SK-N-DZ (cell line): ENCODE data around the gene TLR6.
A peak's percentile ranks its signal among the peaks of the same experiment; 100 is the strongest.

Source experiments
- DNase-seq: peaks from one replicate; pipeline ENCODE4 v3.0.0-alpha.2; 2015; ENCODE audit warnings: low spot score

The TLR6 gene

GRCh38 chr4:38868059-38868960, 11.7 kb upstream of the TLR6 start:
- DNase-seq: peak; percentile 39

GRCh38 chr4:38867478-38868058, 11.0 kb upstream of the TLR6 start, which contains the start of gene FAM114A1:
Gene FAM114A1 (plus strand): TSS chr4:38867806. CDS start chr4:38878079, 10,273 bp downstream.
- DNase-seq: peak; percentile 28

GRCh38 chr4:38866973-38867477, 10.4 kb upstream of the TLR6 start:
- no peak for DNase-seq

- DNase-seq: no peak
Measured at GRCh38 chr4:38865445-38865844, 8.8 kb upstream of the TLR6 start.

GRCh38 chr4:38861791-38862190, 5.2 kb upstream of the TLR6 start:
- no peak for DNase-seq

- no peak for DNase-seq
Measured at GRCh38 chr4:38860788-38861424, 4.3 kb upstream of the TLR6 start.

GRCh38 chr4:38859501-38859900, 2.9 kb upstream of the TLR6 start:
- no peak for DNase-seq

GRCh38 chr4:38858097-38858420, 1.4 kb upstream of the TLR6 start:
- DNase-seq: no peak

GRCh38 chr4:38857354-38858096, 908 bp upstream of the TLR6 start:
- DNase-seq: no peak

GRCh38 chr4:38856046-38856445, 571 bp downstream of the TLR6 start:
- no peak for DNase-seq

GRCh38 chr4:38855466-38855865, 1.2 kb downstream of the TLR6 start:
- DNase-seq: no peak

GRCh38 chr4:38846015-38846414, 10.6 kb downstream of the TLR6 start:
- no peak for DNase-seq

GRCh38 chr4:38842994-38843393, 13.6 kb downstream of the TLR6 start:
- DNase-seq: no peak

GRCh38 chr4:38837849-38838248, 18.8 kb downstream of the TLR6 start:
- DNase-seq: no peak

- no peak for DNase-seq
Measured at GRCh38 chr4:38837334-38837733, 19.3 kb downstream of the TLR6 start.

GRCh38 chr4:38834570-38834969, 22.0 kb downstream of the TLR6 start:
- no peak for DNase-seq

GRCh38 chr4:38832624-38833528, 23.7 kb downstream of the TLR6 start:
- no peak for DNase-seq

GRCh38 chr4:38832206-38832605, 24.4 kb downstream of the TLR6 start:
- DNase-seq: no peak

- no peak for DNase-seq
Measured at GRCh38 chr4:38831653-38832052, 25.0 kb downstream of the TLR6 start.

- DNase-seq: no peak
Measured at GRCh38 chr4:38829237-38829636, 27.4 kb downstream of the TLR6 start.

- no peak for DNase-seq
Measured at GRCh38 chr4:38823766-38824165, 32.9 kb downstream of the TLR6 start.
